Renal cortex interstitium (tissue), 11 donors: ENCODE data around the gene MEX3A. TPM values are rescaled to one million over a fixed set of nuclear protein-coding genes. Genes with fewer than 3 reads are reported as not detected.
"Not testable (repeated sequence)": the region's sequence is repeated elsewhere in the genome, so short reads cannot be mapped to it uniquely, and the experiment has no call there.

ENCODE experiments used
- DNase-seq, 11 donors: peaks; one replicate each; pipeline ENCODE4 v3.0.0-alpha.2; 2013; ENCODE audit warnings: low read depth in 9 of 11, low spot score in 4 of 11; ENCODE audit errors: extremely low read depth in 1 of 11
- polyA plus RNA-seq, 3 donors: library from polyadenylated mRNA; unstranded; fragments of 120-200 nt; gene quantifications; one replicate each; pipeline ENCODE4 v1.2.1, GENCODE V29; 2013; ENCODE audit not compliant: insufficient read length in 3 of 3

Gene MEX3A
- polyA plus RNA-seq, 3 donors, result 42.4 to 54.4 (median 48.0) TPM

- no peak for DNase-seq
These were observed 31.1 kb downstream of the MEX3A start for GRCh38 chr1:156051011-156051725.

- no peak for DNase-seq
These were observed 31.9 kb downstream of the MEX3A start for GRCh38 chr1:156050376-156050775.

- DNase-seq, result no peak
These were observed 33.5 kb downstream of the MEX3A start for GRCh38 chr1:156048663-156049258.

- DNase-seq, result no peak
These were observed 37.2 kb downstream of the MEX3A start for GRCh38 chr1:156045076-156045475.

- no peak for DNase-seq
These were observed 39.4 kb downstream of the MEX3A start for GRCh38 chr1:156042828-156043227.

- not testable (repeated sequence) for DNase-seq
These were observed 47.3 kb downstream of the MEX3A start for GRCh38 chr1:156034991-156035390.

GRCh38 chr1:156033011-156033410 lies 49.3 kb downstream of the MEX3A start:
- no peak for DNase-seq

- DNase-seq, result no peak
These were observed 55.7 kb downstream of the MEX3A start for GRCh38 chr1:156026588-156026987.

GRCh38 chr1:156025876-156026275 lies 56.4 kb downstream of the MEX3A start:
- peak in 1 of 11 donors; percentile 41 for DNase-seq

- no peak for DNase-seq
These were observed 57.5 kb downstream of the MEX3A start for GRCh38 chr1:156024801-156025200.

Other genes with a start within 250 kb of the MEX3A start
- gene GON4L, start 225.3 kb downstream of the MEX3A start, polyA plus RNA-seq, result 10 to 100 TPM; 46.5 to 64.7 (median 52.0) TPM
- gene SYT11, start 222.9 kb downstream of the MEX3A start, polyA plus RNA-seq, result 10 to 100 TPM; 18.0 to 20.0 (median 18.9) TPM
- 10 to 100 TPM; 49.2 to 56.8 (median 50.6) TPM for gene RIT1, start 171.1 kb downstream of the MEX3A start, polyA plus RNA-seq
- 10 to 100 TPM; 48.4 to 81.3 (median 52.5) TPM for gene KHDC4, start 148.1 kb downstream of the MEX3A start, polyA plus RNA-seq
- gene RXFP4, start 140.8 kb downstream of the MEX3A start, polyA plus RNA-seq, result under 1 TPM in 2 of 3 donors, not detected in 1; 0.09 to 0.25 TPM
- 10 to 100 TPM; 75.4 to 82.0 (median 77.6) TPM for gene ARHGEF2, start 103.9 kb downstream of the MEX3A start, polyA plus RNA-seq
- 100 to 1,000 TPM; 351 to 415 (median 404) TPM for gene SSR2, start 61.5 kb downstream of the MEX3A start, polyA plus RNA-seq
- 10 to 100 TPM; 53.3 to 57.8 (median 53.7) TPM for gene UBQLN4, start 28.7 kb downstream of the MEX3A start, polyA plus RNA-seq
- 10 to 100 TPM; 51.4 to 65.5 (median 58.1) TPM for gene LAMTOR2, start 27.7 kb downstream of the MEX3A start, polyA plus RNA-seq
- gene RAB25, start 21.3 kb downstream of the MEX3A start, polyA plus RNA-seq, result 10 to 100 TPM; 46.2 to 67.0 (median 47.6) TPM
- gene LMNA, start 32.2 kb upstream of the MEX3A start, polyA plus RNA-seq, result 100 to 1,000 TPM in 1 of 3 donors, 10 to 100 TPM in 2; 67.7 to 140 (median 93.9) TPM
- 10 to 100 TPM; 16.6 to 27.8 (median 18.4) TPM for gene SEMA4A, start 71.1 kb upstream of the MEX3A start, polyA plus RNA-seq
- gene SLC25A44, start 111.6 kb upstream of the MEX3A start, polyA plus RNA-seq, result 10 to 100 TPM; 26.1 to 36.0 (median 32.3) TPM
- 10 to 100 TPM; 79.5 to 96.1 (median 93.1) TPM for gene PMF1, start 130.5 kb upstream of the MEX3A start, polyA plus RNA-seq
- 1 to 10 TPM; 2.1 to 6.7 (median 2.3) TPM for gene BGLAP, start 159.7 kb upstream of the MEX3A start, polyA plus RNA-seq
- gene PAQR6, start 165.6 kb upstream of the MEX3A start, polyA plus RNA-seq, result 1 to 10 TPM; 4.3 to 7.0 (median 5.1) TPM
- gene SMG5, start 200.4 kb upstream of the MEX3A start, polyA plus RNA-seq, result 10 to 100 TPM; 53.7 to 67.6 (median 66.5) TPM
- gene TMEM79, start 201.9 kb upstream of the MEX3A start, polyA plus RNA-seq, result 1 to 10 TPM; 5.8 to 6.6 (median 6.5) TPM
- gene GLMP, start 213.2 kb upstream of the MEX3A start, polyA plus RNA-seq, result 10 to 100 TPM; 52.1 to 71.2 (median 64.5) TPM
- not detected for gene VHLL, start 216.8 kb upstream of the MEX3A start, polyA plus RNA-seq